Posterior vena cava (tissue), 2 donors: ENCODE results near the gene CIBAR2. TPM values are rescaled to one million over a fixed set of nuclear protein-coding genes. Genes with fewer than 3 reads are reported as not detected.

Experiments used
- DNase-seq: peaks from one replicate; pipeline ENCODE4 v3.0.0-alpha.2; 2020; ENCODE audit warnings: low spot score
- intact Hi-C, 2 donors: fragments of 100-400 bp; cut with DNase I; formaldehyde crosslinking; loops; one replicate each; pipeline versions ENCODE4 v1.14.1 to v1.14.2; 2022 to 2023
- total RNA-seq, 2 donors: library from RNA; stranded (reverse); fragmentation: NEBNext Ultra II Directional; extraction: Animal tissue kit (Norgen Biotek cat#: 25700); gene quantifications; one replicate each; pipeline ENCODE4 v1.2.1, GENCODE V29; 2021
- donor health status: DM: yes; HTN: yes; CAD: no.
- donor health status: DM: yes; HTN: yes; CAD: no.

The CIBAR2 gene
- total RNA-seq, 2 donors from 2014 or later, result not detected

DNA sequence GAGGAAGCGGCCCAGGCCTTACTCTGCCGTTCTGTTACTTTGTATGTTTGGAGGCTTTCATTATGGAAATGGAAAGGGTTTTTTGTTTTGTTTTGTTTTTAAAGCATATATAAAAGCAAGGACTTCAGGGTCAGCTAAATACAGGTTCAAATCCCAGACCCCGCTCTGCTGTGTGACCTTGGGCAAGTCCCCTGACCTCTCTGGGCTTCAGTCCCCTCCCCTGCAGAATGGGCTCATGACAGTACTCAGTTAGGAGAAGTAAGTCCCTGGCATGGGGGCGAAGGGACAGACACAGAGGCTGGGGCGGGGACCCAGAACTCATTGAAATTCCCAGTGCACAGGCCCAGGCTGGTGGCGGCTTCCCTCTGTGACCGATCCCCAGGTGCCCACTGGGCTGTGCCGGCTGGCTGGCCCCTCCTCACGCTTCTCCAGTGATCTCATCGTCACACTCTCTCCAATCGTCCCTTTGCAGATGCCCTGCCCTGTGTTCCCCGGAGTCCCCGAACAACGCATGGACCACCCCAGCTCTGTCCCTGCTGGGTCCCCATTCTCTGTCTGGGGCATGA lies 979 bp upstream of the CIBAR2 start:
- no peak for DNase-seq
- intact Hi-C loops, result loop anchor here in 1 of 2 donors (5.0 to 10.0 kb wide), 2 partner anchors 139 to 502 kb away; partner anchors contain the start of gene GSE1

DNA sequence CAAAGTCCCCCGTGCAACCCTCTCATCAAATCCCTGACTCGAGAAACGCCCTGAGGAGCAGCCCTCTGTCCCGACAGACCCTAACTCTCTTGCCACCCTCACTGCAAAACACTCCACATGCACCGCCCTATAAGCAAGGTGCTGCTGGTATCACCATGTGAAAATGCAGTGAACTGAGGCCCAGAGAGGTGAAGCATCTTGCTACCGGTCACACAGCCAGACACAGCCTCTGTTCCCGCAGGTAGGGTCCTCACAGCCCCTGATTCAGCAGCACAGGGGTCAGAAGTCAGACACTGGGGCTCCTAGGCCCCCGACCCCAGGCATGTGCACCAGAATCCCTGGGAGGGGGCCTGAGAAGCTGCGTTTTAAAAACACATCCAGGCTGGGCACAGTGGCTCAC lies 1.1 kb downstream of the CIBAR2 start:
- intact Hi-C loops, result loop anchor here in 1 of 2 donors (5.0 to 10.0 kb wide), 2 partner anchors 141 to 504 kb away; partner anchors contain the start of gene GSE1
- DNase-seq, result no peak

DNA sequence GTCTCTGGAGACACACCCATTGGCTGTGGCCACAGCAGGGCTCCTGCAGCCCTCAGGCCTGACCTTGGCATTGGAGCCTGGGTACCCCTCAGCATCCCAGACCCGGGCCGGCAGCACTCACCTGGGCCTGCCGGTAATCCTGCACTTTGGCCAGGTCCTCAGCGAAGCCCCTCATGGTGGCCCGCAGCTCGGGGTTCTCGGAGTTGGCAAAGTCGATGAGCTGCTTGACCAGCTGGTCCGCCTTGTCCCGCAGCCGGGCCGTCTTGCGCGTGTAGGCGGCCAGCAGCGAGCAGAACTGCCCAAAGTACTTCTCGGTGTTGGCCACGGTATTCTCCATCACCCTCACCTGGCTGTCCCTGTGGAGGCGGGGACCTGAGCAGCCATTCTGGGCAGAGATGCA lies 2.2 kb downstream of the CIBAR2 start:
- intact Hi-C loops, result loop anchor here in 1 of 2 donors (5.0 to 10.0 kb wide), 2 partner anchors 142 to 505 kb away; partner anchors contain the start of gene GSE1
- no peak for DNase-seq

DNA sequence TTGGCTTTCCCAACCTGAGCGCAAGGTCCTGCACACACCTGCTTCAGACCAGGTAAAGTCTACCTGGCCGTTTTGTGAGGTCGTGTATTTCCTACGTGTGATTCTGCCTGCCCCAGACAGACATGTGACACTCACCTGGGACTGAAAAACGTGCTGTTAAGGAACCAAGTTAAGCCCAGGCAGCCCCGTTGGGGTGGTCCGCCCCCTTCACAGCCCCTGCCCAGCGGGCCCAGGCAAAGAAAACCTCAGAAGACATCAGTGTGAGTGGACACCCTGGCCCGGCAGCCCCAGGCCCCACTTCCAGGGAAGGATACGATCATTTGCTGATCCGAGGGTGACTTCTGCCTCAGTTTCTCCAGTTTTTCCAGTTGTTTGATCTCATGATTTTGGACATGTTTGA lies 4.7 kb downstream of the CIBAR2 start:
- intact Hi-C loops, result no loop called here
- DNase-seq, result no peak

DNA sequence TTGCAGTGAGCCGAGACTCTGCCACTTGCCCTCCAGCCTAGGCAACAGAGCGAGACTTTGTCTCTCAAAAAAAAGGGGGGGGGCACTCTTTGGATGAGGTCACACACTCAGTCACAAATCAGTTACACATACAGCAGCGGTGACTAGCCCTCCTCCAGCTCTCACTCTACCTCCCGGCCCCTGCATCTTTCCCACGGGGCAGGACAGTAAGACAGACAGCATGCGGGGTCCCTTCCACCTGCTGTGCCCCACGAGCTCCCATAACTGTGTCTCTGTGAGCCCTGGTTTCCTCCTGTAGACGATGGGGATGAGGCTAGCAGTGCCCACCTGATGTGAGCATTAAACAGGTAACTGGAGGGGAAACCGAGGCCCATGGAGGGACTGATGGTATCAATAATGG lies 5.2 kb downstream of the CIBAR2 start:
- intact Hi-C loops, result no loop called here
- no peak for DNase-seq

DNA sequence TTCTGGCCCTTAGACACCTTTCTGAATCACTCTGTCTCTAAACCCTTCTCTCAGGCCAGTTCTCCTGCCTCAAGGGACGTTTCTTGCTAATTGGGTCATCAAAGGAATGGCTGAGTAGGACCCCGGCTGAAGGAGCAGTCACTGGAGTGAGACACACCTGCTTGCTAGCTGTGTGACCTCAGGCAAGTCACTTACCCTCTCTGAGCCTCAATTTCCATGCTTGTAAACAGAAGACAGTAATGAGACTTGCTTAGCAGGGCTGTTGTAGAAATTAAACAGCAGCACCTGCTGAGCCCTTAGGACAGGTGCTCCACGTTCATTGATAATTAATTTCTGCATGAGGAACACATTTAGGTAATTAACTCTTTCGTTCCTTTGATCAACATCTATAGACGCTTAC lies 6.8 kb downstream of the CIBAR2 start:
- no peak for DNase-seq
- intact Hi-C loops, result no loop called here

DNA sequence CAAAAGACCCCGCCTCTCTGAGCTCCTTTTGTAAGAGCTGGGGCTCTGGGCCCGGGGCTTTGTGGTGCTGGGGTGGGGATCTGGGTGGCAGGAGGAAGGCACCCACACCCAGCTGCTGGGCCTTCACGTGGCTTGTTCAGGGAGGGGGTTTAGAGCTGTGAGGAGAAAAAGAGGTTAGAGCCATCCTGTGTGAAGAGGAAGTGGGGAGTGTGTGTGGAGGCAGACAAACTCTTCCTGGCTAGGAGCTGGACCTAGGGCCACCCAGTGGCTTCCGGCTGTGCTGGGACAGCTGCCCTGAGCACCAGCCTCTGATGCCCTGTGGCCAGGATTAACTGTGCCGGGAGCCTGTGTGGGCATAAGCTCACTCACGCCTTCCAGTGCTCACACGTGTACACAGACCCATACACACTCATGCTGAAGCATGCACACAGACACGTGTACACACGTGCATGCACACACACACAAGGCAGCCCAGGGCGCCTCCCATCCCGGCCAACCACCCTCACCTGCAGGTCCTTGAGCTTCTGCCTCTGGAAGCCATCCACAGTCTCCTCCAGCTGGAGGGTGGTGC lies 7.4 kb downstream of the CIBAR2 start:
- DNase-seq, result no peak
- intact Hi-C loops, result no loop called here

DNA sequence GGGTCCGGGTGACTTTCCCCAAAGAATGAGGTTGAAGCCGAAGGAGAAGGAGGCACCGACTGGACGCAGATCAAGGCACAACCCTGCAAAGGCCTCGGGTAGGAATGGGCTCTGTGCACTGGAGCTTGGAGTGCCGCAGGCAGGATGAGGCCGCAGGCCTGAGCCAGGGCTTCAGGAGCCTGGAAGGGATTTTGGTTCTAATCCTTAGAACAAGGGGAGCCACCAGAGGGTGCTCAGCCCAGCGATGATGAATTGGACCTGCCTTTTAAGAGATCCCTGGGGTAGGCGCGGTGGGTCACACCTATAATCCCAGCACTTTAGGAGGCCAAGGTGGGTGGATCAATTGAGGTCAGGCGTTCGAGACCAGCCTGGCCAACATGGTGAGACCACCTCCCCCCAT lies 8.1 kb downstream of the CIBAR2 start:
- DNase-seq, result no peak
- intact Hi-C loops, result no loop called here

DNA sequence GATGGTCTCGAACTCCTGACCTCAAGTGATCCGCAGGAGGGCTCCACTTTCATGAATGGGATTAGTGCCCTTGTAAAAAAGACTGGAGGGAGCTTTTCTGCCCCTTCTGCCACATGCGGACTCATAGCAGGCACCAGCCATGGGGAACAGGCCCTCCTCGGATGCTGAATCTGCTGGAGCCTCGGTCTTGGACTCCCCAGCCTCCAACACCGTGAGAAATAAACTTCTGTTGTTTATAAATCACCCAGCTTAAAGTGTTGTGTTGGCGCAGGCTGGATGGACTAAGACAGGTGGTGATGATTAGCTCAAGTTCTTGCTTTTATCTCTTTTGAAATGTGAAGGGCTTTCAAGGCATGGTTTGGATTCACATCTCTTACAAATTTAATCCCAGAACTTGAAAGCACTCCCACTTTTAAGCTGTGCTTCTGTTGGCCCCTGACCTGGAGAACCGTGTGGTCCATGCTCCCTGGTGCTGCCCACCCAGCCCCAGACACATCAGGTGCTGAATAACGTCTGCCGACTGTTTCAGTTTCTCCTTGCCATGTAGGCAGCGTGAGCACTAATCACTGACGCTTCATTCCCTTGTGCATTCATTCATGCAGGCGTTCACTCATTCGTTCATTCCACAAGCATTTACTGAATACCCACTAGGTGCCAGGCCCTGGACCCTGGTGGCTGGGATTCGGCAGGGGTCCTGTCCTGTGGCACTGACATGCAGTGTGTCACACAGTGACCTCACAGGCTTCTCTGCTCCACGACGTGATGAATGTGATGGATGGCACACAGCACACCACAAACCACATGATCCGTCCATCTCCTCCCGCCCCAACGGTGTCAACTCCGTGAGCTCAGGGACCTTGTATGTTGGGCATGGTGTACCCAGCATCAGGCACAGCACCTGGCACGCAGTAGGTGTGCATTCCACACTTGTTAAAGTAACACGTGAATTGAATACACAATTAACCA lies 8.9 kb downstream of the CIBAR2 start:
- no peak for DNase-seq
- intact Hi-C loops, result no loop called here

DNA sequence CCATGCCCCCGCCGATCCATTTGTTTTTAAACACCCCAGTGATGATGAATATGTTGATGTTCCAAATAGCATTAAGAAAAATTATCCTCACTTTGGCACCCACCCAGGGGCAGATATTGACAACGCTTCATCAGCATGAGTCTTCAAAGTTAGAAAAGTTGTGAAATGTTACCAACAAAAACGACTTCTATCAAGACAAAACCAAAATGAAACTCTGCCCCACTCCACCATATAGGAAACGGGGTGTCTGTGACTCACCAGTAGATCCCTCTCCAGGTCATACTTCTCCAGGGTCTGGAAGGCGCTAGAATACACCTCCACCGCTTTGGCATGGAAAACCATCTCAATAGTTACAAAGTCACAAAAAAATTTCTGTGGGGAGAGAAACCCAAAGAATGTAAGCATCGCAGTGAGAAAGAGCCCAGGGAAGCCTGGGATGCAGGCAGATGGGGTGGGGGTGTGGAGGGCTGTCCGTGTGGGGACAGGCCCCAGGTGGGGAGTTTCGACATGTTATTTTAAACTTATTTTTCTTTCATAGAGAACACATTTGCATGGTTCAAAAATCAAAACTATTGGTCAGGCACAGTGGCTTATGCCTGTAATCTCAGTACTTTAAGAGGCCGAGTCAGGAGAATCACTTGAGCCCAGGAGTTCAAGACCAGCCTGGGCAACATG lies 10.2 kb downstream of the CIBAR2 start:
- no peak for DNase-seq
- intact Hi-C loops, result no loop called here

DNA sequence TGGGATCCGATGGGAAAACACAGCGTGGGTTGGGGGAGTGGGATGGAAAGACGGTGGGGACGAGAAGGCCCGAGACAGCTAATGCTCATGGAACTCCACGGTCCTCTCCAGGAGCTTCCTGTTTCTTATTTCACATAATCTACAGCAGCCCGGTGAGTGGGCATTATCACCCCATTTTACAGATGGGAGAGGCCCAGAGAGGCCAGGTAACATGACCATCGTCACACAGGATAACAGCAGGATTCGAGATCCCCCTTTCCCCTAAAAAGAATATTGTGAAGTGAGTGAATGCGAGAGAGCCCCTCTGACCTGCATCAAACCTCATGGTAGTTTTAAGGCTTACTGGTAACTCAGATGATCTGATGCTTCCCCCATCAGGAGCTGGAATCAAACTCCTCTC lies 12.0 kb downstream of the CIBAR2 start:
- no peak for DNase-seq
- intact Hi-C loops, result no loop called here

DNA sequence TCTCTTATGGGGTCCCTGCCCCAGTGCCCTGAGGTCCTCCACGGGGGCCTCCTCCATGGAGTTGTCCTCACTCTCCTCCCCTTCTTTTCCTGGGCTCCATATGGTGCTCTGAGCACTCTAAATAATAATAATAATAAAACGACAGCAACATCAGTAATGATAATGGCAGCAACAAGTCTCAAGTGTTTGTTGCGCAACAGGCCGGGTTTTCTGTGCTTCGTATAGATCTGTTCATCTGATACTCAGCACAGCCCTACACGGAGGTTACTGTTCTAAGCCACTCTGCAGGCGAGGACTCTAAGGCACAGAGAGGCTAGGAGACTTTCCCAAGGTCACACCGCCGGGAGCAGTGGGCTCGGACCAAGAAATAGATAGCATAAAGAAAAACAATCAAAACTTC lies 13.7 kb downstream of the CIBAR2 start:
- intact Hi-C loops, result no loop called here
- no peak for DNase-seq

DNA sequence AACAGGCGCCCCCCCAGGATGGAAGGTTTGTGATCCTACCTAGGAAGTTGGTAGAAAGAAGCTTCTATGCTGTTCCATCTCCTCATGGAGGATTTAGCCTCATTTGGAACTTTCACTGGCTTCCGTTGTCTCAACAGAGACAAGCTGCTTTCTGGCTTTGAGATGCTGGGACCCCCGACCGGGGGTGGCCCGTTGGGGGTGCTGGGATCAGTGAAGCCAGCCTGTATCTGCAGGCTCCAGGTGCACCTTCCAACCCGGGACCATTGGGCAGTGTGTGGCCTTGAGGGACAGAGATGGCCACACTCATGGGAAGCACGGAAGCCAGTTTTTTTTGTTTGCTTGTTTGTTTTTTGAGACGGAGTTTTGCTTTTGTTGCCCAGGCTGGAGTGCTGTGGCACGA lies 15.4 kb downstream of the CIBAR2 start:
- intact Hi-C loops, result no loop called here
- no peak for DNase-seq

DNA sequence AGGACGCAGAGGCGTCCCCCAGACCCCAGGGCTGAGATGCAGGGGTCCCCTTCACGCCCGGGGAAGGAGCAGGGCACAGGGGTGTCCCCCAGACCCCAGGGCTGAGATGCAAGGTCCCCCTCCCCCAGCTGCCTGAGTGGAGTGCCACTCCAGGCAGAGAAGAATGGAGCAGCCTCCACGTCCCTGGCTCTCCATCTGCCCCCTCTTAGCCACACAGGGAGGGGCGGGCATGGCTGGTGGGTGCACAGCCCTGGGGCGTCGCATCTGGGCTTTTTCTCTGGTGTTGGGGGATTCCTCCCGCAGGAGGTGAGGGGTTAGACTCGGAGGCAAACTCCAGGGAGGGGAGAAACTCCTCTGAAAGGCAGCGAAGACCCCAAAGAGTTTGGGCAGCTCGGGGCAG lies 17.5 kb downstream of the CIBAR2 start:
- no peak for DNase-seq
- intact Hi-C loops, result no loop called here

DNA sequence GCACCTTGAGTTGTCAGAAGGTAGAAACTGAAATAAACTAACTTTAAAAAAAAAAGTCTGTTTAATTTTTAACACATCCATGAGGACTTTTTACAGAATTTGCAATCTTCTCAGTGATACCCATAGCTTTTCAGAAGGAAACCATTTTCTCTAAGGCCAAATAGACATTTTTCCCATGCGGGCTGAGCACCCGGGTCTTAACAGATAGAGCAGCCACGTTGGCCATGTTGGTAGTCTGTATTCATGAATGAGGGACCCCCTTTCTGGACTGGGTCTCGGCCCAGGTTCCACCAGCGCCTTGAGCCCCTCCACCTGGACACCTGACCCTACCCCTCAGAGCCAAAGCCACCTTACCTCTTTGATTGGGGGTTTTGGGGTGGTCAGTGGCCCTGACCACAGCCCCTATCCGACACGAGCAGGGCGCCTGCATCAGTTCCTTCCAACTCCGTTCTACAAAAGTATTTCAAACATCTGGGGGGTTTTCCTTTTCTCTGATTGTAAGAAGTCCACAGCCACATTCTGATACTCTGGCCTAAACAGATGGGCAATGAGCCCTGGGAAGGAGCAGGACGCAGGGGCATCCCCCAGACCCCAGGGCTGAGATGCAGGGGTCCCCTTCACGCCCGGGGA lies 18.0 kb downstream of the CIBAR2 start:
- DNase-seq, result no peak
- intact Hi-C loops, result no loop called here

DNA sequence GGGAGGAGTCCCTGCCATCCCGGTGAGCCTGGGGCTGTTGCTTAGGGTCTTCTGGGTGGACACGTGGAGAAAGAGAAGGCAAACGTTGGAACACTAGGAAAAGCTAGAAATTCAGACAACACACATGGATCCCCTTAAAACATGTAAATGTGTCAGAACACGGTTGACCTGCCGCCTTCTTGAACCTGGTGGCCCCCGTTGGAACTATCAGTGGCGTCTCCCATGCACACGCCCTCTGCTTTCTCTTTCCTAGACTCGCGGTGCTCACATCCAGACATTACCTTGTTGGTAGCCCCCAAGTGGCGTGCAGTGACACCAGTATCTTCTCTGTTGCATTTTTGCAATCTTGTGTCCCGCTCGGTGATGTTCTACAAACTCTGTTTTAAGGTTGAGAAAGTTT lies 18.6 kb downstream of the CIBAR2 start:
- no peak for DNase-seq
- intact Hi-C loops, result no loop called here

DNA sequence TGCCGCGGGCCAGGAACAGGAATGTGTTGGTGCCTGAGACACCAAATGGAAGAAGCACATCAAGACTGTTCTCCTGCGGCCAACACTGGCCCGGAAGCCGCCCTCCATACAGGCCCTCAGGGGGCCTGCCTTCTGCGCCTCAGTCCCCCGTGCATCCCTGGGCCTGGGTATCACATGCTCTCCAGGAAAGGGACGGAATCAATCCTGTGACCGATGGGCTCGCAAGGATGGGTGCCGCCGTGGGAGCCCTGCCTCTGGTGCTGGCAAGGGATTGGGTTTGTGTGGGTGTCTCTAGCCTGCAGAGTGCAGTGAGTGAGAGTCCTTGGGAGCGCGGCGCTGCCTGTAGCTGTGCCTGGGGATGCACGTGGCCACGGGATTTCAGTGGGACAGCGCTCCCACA lies 19.4 kb downstream of the CIBAR2 start:
- no peak for DNase-seq
- intact Hi-C loops, result no loop called here

DNA sequence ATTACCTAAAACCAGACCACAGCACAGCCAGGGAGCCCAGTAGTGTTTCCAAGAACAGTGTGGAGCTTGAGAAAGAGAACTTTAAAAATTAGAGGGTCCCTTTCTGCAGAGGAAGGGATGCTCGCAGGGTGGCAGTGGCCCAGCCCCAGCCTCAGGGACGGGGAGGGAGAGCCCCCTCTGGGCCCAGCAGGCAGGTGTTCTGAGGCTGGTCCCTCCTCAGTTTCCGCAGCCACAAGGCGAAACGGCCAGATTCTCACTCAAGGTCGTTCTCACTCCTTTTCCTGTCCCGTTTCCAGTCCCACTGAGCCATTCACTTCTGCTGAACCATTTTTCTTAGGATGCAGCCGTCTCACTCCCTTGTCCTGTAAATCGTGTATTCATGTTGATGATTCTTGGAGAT lies 20.0 kb downstream of the CIBAR2 start:
- DNase-seq, result no peak
- intact Hi-C loops, result no loop called here

DNA sequence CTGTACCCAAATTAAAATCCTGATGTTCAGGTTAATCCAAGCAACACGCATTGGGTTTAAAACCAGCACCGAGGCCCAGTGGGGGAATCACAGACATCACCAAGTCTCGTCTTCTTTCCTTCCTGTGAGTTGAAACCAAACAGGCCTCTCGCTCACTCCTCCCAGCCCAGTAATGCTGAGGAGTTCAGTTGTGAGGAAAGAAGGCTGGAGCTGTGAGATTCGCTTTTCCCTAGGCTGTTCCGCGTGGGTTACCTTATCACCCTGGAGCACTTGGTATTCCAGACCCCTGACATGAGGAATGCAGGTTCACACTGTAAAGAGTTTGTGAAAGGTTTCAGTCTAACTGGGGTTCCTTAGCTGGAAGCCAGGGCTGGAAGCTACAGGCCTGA lies 20.8 kb downstream of the CIBAR2 start:
- no peak for DNase-seq
- intact Hi-C loops, result no loop called here
